HG03103 (cell line): ENCODE results near the gene TRIM43.
"Not testable (repeated sequence)": the region's sequence is repeated elsewhere in the genome, so short reads cannot be mapped to it uniquely, and the experiment has no call there.

Experiments
- ATAC-seq: cut with Tn5 transposase; IDR thresholded peaks from one replicate; pipeline ENCODE4 v1.9.1; 2021; ENCODE audit warnings: low read depth; ENCODE audit not compliant: unreplicated experiment

Gene TRIM43

DNA sequence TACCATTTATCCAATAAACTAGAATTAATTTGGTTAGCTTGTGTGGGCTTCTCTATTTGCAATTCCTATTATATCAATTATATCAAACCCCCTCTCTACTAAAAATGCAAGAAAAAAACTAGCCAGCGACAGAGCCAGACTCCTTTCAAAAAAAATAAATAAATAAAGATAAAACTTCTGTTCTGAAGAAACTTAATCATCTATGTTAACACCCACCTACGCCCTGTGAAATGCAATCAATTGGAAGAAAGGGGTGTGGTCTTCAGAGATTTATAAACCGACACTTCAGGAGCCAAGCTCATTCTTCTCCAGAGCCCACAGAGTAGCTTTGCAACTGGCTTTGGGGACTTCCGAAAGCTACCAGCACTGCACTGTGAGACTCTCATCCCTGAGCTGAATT is at the start of gene TRIM43:
Gene TRIM43, plus strand, starts transcription at position 301 of the 400 bp plus-strand sequence. CDS start 2,023 bp downstream, outside the sequence.
- ATAC-seq, result not testable (repeated sequence)

- ATAC-seq, result no peak
Measured at GRCh38 chr2:95551055-95551568, 40.7 kb upstream of the TRIM43 start.

GRCh38 chr2:95552911-95553310 is 38.9 kb upstream of the TRIM43 start:
- ATAC-seq, result no peak

GRCh38 chr2:95569170-95569569 is 22.6 kb upstream of the TRIM43 start:
- no peak for ATAC-seq

DNA sequence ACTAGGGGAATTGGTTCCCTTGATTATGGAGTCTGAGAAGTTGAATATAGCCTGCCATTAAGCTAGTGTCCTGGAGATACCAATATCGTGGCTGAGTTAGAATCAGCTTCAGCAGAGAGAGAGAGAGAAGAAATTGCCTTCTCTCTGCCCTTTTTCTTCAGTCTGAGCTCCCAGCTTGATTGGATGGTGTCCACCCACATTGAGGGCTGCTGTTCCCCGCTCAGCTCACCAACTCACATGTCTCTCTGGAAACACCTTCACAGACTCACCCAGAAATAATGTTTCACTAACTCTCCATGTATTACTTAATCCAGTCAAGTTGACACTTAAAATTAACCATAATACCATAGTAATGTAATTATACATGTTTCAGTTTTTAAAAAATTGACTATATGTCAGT is 17.9 kb upstream of the TRIM43 start:
- no peak for ATAC-seq

DNA sequence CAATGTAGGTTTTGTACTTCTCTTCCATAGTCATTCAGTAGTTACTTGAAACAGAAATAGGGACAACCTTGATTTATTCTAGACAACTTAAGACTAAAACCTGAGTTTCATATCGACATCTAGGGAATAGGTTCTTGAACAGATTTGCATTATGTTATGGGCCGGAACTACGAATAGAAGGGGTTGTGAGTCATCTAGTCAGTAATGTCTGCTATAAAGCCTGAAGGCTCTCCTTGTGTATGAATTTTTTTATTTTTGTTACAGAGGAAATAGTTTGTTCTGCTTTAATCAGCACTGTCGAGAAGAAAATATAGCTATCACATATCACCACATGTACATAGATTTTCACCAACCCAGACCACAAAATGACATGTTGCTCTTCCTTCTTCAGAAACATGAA is 17.3 kb upstream of the TRIM43 start:
- no peak for ATAC-seq

- ATAC-seq, result no peak
Measured at GRCh38 chr2:95575857-95576256, 15.9 kb upstream of the TRIM43 start.

- no peak for ATAC-seq
Measured at GRCh38 chr2:95578539-95578938, 13.3 kb upstream of the TRIM43 start.

DNA sequence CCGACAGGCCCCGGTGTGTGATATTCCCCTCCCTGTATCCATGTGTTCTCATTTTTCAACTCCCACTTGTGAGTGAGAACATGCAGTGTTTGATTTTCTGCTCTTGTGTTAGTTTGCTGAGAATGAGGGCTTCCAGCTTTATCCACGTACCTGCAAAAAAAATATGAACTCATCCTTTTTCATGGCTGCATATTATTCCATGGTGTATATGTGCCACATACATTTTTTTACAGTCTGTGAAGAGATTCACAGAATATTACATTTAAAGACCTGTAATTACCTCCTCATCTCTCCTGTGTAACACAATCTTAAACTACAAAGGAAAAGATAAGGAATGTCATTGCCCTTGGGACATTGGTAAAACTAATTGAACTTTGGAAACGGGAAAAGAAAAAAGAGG is 8.3 kb upstream of the TRIM43 start:
- not testable (repeated sequence) for ATAC-seq

GRCh38 chr2:95584321-95584720 is 7.5 kb upstream of the TRIM43 start:
- ATAC-seq, result not testable (repeated sequence)

- not testable (repeated sequence) for ATAC-seq
Measured at GRCh38 chr2:95589777-95590536, 1.8 kb upstream of the TRIM43 start.

DNA sequence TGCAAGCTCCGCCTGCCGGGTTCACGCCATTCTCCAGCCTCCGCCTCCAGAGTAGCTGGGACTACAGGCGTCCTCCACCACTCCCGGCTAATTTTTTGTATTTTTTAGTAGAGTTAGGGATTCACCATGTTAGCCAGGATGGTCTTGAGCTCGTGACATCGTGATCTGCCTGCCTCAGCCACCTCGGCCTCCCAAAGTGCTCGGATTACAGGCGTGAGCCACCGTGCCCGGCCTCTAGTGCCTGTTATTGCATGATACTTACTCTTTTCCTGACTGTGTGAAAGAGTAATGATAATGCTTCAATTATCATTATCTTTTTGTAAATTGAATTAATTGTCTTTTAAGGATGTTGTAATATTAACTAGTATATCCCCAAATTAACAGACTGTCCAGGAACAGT is 1.2 kb downstream of the TRIM43 start:
- ATAC-seq, result not testable (repeated sequence)

DNA sequence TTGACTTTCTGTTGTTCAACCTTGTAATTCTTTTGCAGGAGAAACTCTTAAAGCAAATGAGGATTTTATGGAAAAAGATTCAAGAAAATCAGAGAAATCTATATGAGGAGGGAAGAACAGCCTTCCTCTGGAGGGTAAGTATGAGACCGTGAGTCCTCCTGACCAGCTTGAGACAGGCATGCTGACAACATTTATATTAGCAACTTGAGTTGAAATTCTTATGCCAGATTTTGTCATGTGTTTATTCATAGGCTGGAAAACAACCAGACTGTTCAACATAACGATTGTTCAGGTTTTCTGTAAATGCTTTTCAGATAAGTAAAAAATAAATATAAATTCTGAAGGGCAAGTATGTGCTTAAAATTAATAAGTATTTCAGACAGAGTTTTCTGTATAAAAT is 3.2 kb downstream of the TRIM43 start:
- ATAC-seq, result not testable (repeated sequence)

DNA sequence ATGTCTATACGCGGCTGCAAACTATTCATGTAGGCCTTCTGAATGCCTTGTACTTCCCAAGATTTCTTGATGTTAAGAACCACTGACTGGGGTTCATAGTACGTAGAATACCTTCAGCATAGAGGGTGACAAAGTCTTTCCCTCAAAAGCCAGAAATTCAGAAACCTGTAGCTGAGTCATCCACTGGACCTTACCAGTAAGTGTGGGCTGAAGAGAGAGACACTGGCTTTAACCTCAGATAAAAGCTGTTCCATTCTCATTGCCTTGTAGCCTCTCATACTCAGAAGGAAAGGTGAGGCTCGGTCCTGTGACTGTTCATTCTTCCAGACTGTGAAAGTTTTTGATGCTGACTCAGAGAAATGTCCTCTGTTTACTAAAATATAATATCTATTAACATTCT is 9.5 kb downstream of the TRIM43 start:
- not testable (repeated sequence) for ATAC-seq

DNA sequence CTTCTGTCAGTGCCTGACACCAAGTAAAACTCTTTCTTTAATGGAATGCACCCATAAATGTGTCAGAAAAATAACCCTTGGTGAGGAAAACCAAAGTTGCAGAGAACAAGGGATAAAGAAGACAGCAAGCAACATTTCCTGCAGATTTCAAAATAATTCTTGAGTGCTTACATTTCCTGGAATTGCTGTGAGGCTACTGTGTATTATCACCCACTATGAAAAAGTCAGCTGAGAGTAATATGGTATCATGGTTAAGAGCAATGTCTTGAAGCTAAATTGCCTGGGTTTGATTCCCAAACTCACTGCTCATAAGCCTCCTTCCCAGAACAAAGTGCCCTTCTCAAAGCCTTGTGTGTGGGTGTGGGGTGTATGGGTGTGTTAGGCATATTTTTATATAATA is 10.3 kb downstream of the TRIM43 start:
- not testable (repeated sequence) for ATAC-seq

DNA sequence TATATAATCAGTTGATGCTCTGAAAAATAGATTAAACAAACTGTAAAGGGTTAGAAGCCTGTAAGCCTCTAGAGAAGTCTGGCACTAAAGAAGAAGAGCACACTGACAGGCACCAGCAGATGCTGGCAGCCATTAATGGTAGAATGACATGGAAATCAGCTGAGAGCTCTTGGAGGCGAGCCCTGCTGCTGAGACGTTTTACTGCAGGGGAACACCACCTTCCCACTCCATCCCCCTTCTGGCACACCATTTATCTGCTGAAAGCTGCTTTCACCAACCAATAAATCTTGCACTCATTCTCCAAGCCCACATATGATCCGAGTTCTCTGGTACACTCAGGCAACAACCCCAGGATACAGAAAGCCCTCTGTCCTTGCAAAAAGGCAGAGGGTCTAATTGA is 16.6 kb downstream of the TRIM43 start:
- not testable (repeated sequence) for ATAC-seq

- not testable (repeated sequence) for ATAC-seq
Measured at GRCh38 chr2:95609764-95610163, 18.0 kb downstream of the TRIM43 start.

GRCh38 chr2:95613048-95613447 is 21.2 kb downstream of the TRIM43 start:
- ATAC-seq, result not testable (repeated sequence)

- ATAC-seq, result not testable (repeated sequence)
Measured at GRCh38 chr2:95622728-95623127, 30.9 kb downstream of the TRIM43 start.

GRCh38 chr2:95630987-95631386 is 39.2 kb downstream of the TRIM43 start:
- not testable (repeated sequence) for ATAC-seq

DNA sequence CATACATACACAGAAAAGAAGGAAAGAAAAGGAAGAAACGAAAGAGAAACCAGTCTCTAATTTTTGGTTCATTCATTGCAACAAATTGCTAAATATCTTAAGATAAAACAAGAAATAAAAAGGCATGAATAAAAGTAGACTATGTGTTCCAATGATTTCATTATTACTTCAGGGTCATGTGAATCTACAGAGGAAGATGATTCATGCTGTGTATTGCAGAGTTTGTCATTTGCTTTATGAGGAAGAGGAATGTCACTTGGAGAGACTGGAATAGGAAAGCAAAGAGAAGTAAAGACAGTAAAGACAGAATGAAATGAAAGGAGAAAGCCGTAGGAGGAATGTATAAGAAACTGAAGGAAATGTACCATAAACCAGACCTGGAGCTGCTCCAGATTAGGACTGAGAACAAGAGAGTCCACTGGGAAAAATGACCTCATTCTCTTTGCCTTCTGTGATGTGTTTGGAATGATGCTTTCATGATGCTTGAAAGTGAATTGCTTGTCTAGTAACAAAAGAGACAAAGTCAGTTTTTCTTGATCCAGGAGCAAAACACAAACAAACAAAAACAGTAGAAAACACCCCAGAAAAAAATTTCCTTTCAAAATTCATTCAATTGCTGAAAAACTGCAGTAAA is 41.9 kb downstream of the TRIM43 start:
- ATAC-seq, result not testable (repeated sequence)
